ENCODE results near the gene NHEJ1.
A peak's percentile ranks its signal among the peaks of the same experiment; 100 is the strongest.

NHEJ1 gene

GRCh38 chr2:219045937-219046550 lies 114.6 kb downstream of the NHEJ1 start:
- Histone ChIP-seq H3K4me3 (ENCODE audit: low read depth, low read length) (no peak overlapping the region), H3K27me3 (replicated peaks) (peaks cover 8% of the 10 kb centered on the region), H3K36me3 (replicated peaks) (no peaks in the 10 kb centered on the region), H3K27ac (no peak overlapping the region)
- DNase-seq, result peak; percentile 18
- in situ Hi-C loops (cut with HindIII; ENCODE audit: low pct_ligation_motif_present, low sequenced_read_pairs), result no loop called here
- TF ChIP-seq, protein P1, sequence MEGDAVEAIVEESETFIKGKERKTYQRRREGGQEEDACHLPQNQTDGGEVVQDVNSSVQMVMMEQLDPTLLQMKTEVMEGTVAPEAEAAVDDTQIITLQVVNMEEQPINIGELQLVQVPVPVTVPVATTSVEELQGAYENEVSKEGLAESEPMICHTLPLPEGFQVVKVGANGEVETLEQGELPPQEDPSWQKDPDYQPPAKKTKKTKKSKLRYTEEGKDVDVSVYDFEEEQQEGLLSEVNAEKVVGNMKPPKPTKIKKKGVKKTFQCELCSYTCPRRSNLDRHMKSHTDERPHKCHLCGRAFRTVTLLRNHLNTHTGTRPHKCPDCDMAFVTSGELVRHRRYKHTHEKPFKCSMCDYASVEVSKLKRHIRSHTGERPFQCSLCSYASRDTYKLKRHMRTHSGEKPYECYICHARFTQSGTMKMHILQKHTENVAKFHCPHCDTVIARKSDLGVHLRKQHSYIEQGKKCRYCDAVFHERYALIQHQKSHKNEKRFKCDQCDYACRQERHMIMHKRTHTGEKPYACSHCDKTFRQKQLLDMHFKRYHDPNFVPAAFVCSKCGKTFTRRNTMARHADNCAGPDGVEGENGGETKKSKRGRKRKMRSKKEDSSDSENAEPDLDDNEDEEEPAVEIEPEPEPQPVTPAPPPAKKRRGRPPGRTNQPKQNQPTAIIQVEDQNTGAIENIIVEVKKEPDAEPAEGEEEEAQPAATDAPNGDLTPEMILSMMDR (IDR thresholded peaks at IDR 0.05; ENCODE audit: low read depth, low read length, missing control alignments), result no peak

DNA sequence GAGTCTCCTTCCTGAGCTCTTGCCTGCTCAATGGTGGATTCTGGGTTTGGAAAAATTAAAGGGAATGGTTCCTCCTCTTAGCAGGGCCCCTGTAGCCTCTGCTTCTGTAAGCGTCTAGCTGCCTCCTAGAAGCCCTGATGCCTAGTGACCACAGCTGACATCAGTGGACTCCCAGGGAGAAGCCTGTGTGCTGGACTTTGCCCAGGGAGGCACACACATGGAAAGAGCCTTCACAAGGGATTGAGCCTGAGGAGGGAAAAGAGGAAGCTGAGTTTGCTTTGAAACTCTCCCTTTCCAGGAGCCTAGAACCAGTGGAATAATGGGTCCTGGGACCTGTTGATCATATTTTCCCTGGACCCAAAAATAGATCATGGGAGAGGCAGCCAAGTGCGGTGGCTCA lies 117.9 kb downstream of the NHEJ1 start:
- no peak for DNase-seq
- Histone ChIP-seq H3K36me3 (replicated peaks) (no peaks in the 10 kb centered on the region), H3K27me3 (replicated peaks) (peaks cover 11% of the 10 kb centered on the region), H3K27ac (no peak overlapping the region), H3K4me3 (ENCODE audit: low read depth, low read length) (no peak overlapping the region)
- TF ChIP-seq, protein P1 (IDR thresholded peaks at IDR 0.05; ENCODE audit: low read depth, low read length, missing control alignments), result no peak
- in situ Hi-C loops (cut with HindIII; ENCODE audit: low pct_ligation_motif_present, low sequenced_read_pairs), result no loop called here

DNA sequence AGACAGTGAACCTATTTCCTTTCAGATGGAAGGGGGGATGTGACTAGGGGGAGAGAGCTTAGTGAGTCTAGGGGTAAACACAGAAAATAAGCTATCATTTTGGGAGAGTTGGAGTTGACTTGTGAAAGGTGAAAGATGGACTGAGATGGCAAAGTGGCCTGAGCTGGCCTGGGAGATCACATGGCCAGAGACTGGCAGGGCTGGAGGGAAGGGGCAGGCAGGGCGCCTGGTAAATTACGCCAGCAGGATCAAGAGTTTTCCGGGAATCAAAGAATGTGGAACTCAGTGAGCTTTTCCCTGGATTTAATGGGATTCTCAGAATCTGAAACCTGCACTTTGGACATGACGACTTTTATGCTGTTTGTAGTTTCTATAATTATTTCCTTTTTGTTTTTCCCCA lies 118.5 kb downstream of the NHEJ1 start:
- in situ Hi-C loops (cut with HindIII; ENCODE audit: low pct_ligation_motif_present, low sequenced_read_pairs), result no loop called here
- H3K27me3 ChIP-seq (replicated peaks), result peaks cover 11% of the 10 kb centered on the region

DNA sequence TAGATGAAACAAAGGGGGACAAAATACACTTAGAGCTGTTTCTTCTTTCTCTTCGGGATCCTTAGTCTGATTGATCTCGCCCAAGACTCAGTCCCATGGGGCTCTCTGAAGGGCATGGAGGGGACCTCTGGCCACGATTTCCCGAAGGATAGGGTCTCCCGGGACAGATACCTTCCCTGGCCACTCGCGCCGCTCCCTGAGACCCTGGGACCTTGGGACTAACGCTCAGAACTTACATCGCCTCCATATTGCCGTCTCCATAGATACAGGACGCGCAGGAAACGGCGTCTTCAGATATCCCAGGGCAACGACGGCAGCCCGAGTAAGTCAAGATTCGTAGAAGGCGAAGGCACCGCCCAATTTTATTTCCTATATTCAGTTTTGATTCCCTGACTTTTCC lies 119.4 kb downstream of the NHEJ1 start, which contains the start of gene CFAP65:
TSS of gene CFAP65 (minus strand) at position 265 of the 400 bp plus-strand sequence. CDS start 2,468 bp downstream, outside the sequence.
- no peaks in the 10 kb centered on the region for H3K36me3 ChIP-seq (replicated peaks)
- peaks cover 11% of the 10 kb centered on the region for H3K27me3 ChIP-seq (replicated peaks)
- in situ Hi-C loops (cut with HindIII; ENCODE audit: low pct_ligation_motif_present, low sequenced_read_pairs), result no loop called here
- H3K4me3 ChIP-seq (ENCODE audit: low read depth, low read length), result peak within 1 kb of the TSS; percentile 56
- peak; percentile 51 for DNase-seq
- H3K27ac ChIP-seq, result no peak within 1 kb of the TSS
- TF ChIP-seq, protein P1 (IDR thresholded peaks at IDR 0.05; ENCODE audit: low read depth, low read length, missing control alignments), result no peak

More for the DNA sequence above, 118.5 kb downstream of the NHEJ1 start:
- H3K27ac ChIP-seq, result no peak overlapping the region
- no peak overlapping the region for H3K4me3 ChIP-seq (ENCODE audit: low read depth, low read length)
- H3K36me3 ChIP-seq (replicated peaks), result no peaks in the 10 kb centered on the region
- TF ChIP-seq, protein P1 (IDR thresholded peaks at IDR 0.05; ENCODE audit: low read depth, low read length, missing control alignments), result no peak
- no peak for DNase-seq

DNA sequence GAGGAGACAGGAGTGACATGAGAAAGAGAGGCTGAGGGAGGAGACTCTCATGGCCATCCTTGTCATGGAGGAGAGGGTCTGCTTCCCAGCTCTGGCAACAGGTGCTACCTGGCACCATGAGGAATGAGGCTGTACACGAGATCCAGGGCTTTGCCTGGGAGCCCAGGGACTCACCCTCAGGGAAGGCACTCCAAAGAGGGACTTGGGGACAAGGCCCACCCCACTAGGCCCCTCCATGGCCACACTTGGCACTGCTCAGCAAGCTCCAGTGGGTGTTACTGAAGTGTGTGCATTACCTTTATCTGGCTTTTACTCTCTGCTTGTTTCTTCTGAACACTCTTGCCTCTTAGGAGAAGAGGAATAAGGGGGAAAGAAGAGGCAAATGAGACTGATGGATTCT lies 122.0 kb downstream of the NHEJ1 start:
- DNase-seq, result no peak
- H3K27me3 ChIP-seq (replicated peaks), result peaks cover 11% of the 10 kb centered on the region
- H3K4me3 ChIP-seq (ENCODE audit: low read depth, low read length), result no peak overlapping the region
- H3K36me3 ChIP-seq (replicated peaks), result no peaks in the 10 kb centered on the region
- H3K27ac ChIP-seq, result no peak overlapping the region
- TF ChIP-seq, protein P1 (IDR thresholded peaks at IDR 0.05; ENCODE audit: low read depth, low read length, missing control alignments), result no peak
- in situ Hi-C loops (cut with HindIII; ENCODE audit: low pct_ligation_motif_present, low sequenced_read_pairs), result no loop called here

All from brain microvascular endothelial cell (primary cell).